H1 (cell line): Measurements from ENCODE around the gene AHI1. TPM values are rescaled to one million over a fixed set of nuclear protein-coding genes. Genes with fewer than 3 reads are reported as not detected.

Experiments used
- CTCF ChIA-PET: fragments of 300-600 bp; sonication (Branson Sonifier 250); formaldehyde crosslinking; loops from one replicate; lab custom pipeline; 2021; ENCODE audit not compliant: partially characterized antibody; lab: Charles Lee
- POLR2A ChIA-PET: fragments of 300-600 bp; sonication (Branson Sonifier 250); formaldehyde crosslinking; loops from one replicate; lab custom pipeline; 2021; ENCODE audit warnings: inconsistent platforms; ENCODE audit not compliant: partially characterized antibody; lab: Charles Lee
- DNase-seq, 2 experiments: peaks; one replicate each; pipeline versions ENCODE4 v3.0.0 to v3.0.0-alpha.2; 2010 to 2022; ENCODE audit warnings: low spot score in 2 of 2, low read depth in 1 of 2, mixed read lengths in 1 of 2
- FAIRE-seq: peaks from 2 replicates; lab custom pipeline; 2011; peaks lifted over from hg19 to GRCh38; lab: Jason Lieb, UNC
- H2AFZ ChIP-seq: 2 replicates; pipeline ENCODE4 v1.8.1; 2012; ENCODE audit warnings: low read length, inconsistent platforms
- H2AK5ac ChIP-seq: 2 replicates; pipeline ENCODE4 v1.6.1; 2013; ENCODE audit warnings: low read depth, low read length
- H2BK120ac ChIP-seq: replicated peaks from 2 replicates; pipeline ENCODE3; 2013; ENCODE audit warnings: low read depth, low read length, inconsistent platforms
- H2BK12ac ChIP-seq: 2 replicates; pipeline ENCODE4 v1.6.1; 2013; ENCODE audit warnings: low read depth, low read length
- H2BK15ac ChIP-seq: 2 replicates; pipeline ENCODE4 v1.6.1; 2013; ENCODE audit warnings: low read length
- H2BK20ac ChIP-seq: 2 replicates; pipeline ENCODE4 v1.6.1; 2013; ENCODE audit warnings: low read length
- H2BK5ac ChIP-seq: 2 replicates; pipeline ENCODE4 v1.6.1; 2013; ENCODE audit warnings: low read depth, low read length
- H3K14ac ChIP-seq: 2 replicates; pipeline ENCODE4 v1.6.1; 2013; ENCODE audit warnings: inconsistent platforms; ENCODE audit not compliant: insufficient read length
- H3K18ac ChIP-seq: 2 replicates; pipeline ENCODE4 v1.6.1; 2013; ENCODE audit warnings: low read length; ENCODE audit errors: extremely low read depth
- H3K23ac ChIP-seq: 2 replicates; pipeline ENCODE4 v1.6.1; 2013; ENCODE audit warnings: inconsistent platforms; ENCODE audit not compliant: insufficient read length
- H3K23me2 ChIP-seq: 2 replicates; pipeline ENCODE4 v1.6.1; 2013; ENCODE audit warnings: low read depth, low read length
- H3K27ac ChIP-seq: 2 replicates; pipeline ENCODE4 v1.6.1; 2011; ENCODE audit warnings: low read depth, low read length, inconsistent platforms
- H3K27me3 ChIP-seq, 4 experiments: replicated peaks in 1 of 4; 1 replicate in 1 of 4; 2 replicates in 3 of 4; pipeline versions ENCODE4 v1.6.1 to v1.8.1; 2011 to 2013; ENCODE audit warnings: low read length in 3 of 4, mild to moderate bottlenecking in 3 of 4, inconsistent platforms in 2 of 4, mixed read lengths in 2 of 4, moderate library complexity in 1 of 4; ENCODE audit not compliant: control insufficient read depth in 3 of 4, insufficient read depth in 3 of 4; ENCODE audit errors: extremely low read depth in 1 of 4
- H3K36me3 ChIP-seq, 4 experiments: 2 replicates each; pipeline versions ENCODE4 v1.6.1 to v1.8.1; 2011 to 2013; ENCODE audit warnings: mild to moderate bottlenecking in 4 of 4, low read length in 3 of 4, moderate library complexity in 2 of 4, control low read depth in 1 of 4, inconsistent platforms in 1 of 4; ENCODE audit not compliant: insufficient read depth in 4 of 4, control insufficient read depth in 2 of 4
- H3K4ac ChIP-seq: replicated peaks from 2 replicates; pipeline ENCODE3; 2013; ENCODE audit warnings: low read length, low read depth, mixed read lengths, inconsistent platforms; ENCODE audit not compliant: insufficient read length
- H3K4me1 ChIP-seq, 4 experiments: replicated peaks in 1 of 4; 1 replicate in 1 of 4; 2 replicates in 3 of 4; pipeline versions ENCODE4 v1.6.1 to v1.8.1; 2011 to 2013; ENCODE audit warnings: low read length in 3 of 4, inconsistent platforms in 2 of 4, mixed read lengths in 1 of 4; ENCODE audit not compliant: insufficient read depth in 4 of 4, control insufficient read depth in 3 of 4
- H3K4me2 ChIP-seq, 2 experiments: 2 replicates each; pipeline versions ENCODE4 v1.6.1 to v1.8.1; 2011 to 2013; ENCODE audit warnings: low read depth in 2 of 2, low read length in 2 of 2, control low read depth in 1 of 2, inconsistent platforms in 1 of 2, mild to moderate bottlenecking in 1 of 2; ENCODE audit not compliant: insufficient read depth in 1 of 2
- H3K4me3 ChIP-seq, 4 experiments: fragments of 200-600, 300-600 bp in 1 of 4; sonication (generic), shearing (Covaris generic), sonication (Bioruptor Twin) in 1 of 4; 2 replicates each; pipeline versions ENCODE4 v1.5.1 to v1.8.1; 2011 to 2016; ENCODE audit warnings: low read length in 4 of 4, low read depth in 3 of 4, control low read depth in 2 of 4, inconsistent platforms in 2 of 4, mild to moderate bottlenecking in 2 of 4, mixed read lengths in 1 of 4, moderate library complexity in 1 of 4; ENCODE audit not compliant: insufficient read depth in 2 of 4; ENCODE audit errors: extremely low read depth in 1 of 4
- H3K56ac ChIP-seq: replicated peaks from 2 replicates; pipeline ENCODE3; 2013; ENCODE audit warnings: low read depth, mild to moderate bottlenecking, mixed read lengths, low read length, inconsistent platforms; ENCODE audit not compliant: insufficient read length
- H3K79me1 ChIP-seq: 2 replicates; pipeline ENCODE4 v1.6.1; 2013; ENCODE audit warnings: low read depth, low read length, control low read depth
- H3K79me2 ChIP-seq, 2 experiments: 2 replicates each; pipeline versions ENCODE4 v1.6.1 to v1.8.1; 2012 to 2013; ENCODE audit warnings: low read length in 2 of 2, mild to moderate bottlenecking in 2 of 2, inconsistent platforms in 1 of 2; ENCODE audit not compliant: insufficient read depth in 2 of 2, control insufficient read depth in 1 of 2
- H3K9ac ChIP-seq, 4 experiments: replicated peaks in 1 of 4; 1 replicate in 1 of 4; 2 replicates in 3 of 4; pipeline versions ENCODE4 v1.6.1 to v1.8.1; 2011 to 2013; ENCODE audit warnings: low read depth in 3 of 4, low read length in 3 of 4, control low read depth in 2 of 4, mild to moderate bottlenecking in 2 of 4, moderate library complexity in 2 of 4, inconsistent platforms in 1 of 4; ENCODE audit errors: extremely low read depth in 1 of 4
- H3K9me3 ChIP-seq, 2 experiments: 2 replicates each; pipeline versions ENCODE4 v1.6.1 to v1.8.1; 2012 to 2013; ENCODE audit warnings: mild to moderate bottlenecking in 2 of 2, moderate library complexity in 2 of 2, control low read depth in 1 of 2, inconsistent platforms in 1 of 2, low read depth in 1 of 2, low read length in 1 of 2, mixed read lengths in 1 of 2; ENCODE audit not compliant: insufficient read depth in 2 of 2
- H4K20me1 ChIP-seq, 2 experiments: replicated peaks in 1 of 2; 2 replicates each; pipeline versions ENCODE3 to v1.8.1; 2011 to 2013; ENCODE audit warnings: inconsistent platforms in 2 of 2, low read length in 2 of 2, mild to moderate bottlenecking in 1 of 2; ENCODE audit not compliant: insufficient read depth in 2 of 2, control insufficient read depth in 1 of 2
- H4K5ac ChIP-seq: 2 replicates; pipeline ENCODE4 v1.6.1; 2013; ENCODE audit warnings: low read length, low read depth, mixed read lengths, inconsistent platforms; ENCODE audit not compliant: insufficient read length
- H4K8ac ChIP-seq: 2 replicates; pipeline ENCODE4 v1.8.0; 2013; ENCODE audit warnings: mild to moderate bottlenecking, moderate library complexity, low read length, inconsistent platforms; ENCODE audit not compliant: insufficient read depth; ENCODE audit errors: extremely low read depth
- H4K91ac ChIP-seq: replicated peaks from 2 replicates; pipeline ENCODE3; 2013; ENCODE audit warnings: low read length, mixed read lengths, inconsistent platforms; ENCODE audit not compliant: insufficient read length
- CBX5 ChIP-seq: fragments of 300-800, 300-1000 bp; sonication (generic); IDR thresholded peaks from 2 replicates; pipeline ENCODE4 v1.7.1; 2016; ENCODE audit warnings: antibody characterized with exemption, low read length, low read depth
- CEBPB ChIP-seq: IDR thresholded peaks from 2 replicates; pipeline ENCODE4 v1.6.1; 2012; ENCODE audit warnings: low read depth, low read length
- GABPA ChIP-seq: IDR thresholded peaks from 2 replicates; pipeline ENCODE4 v1.6.1; 2011; ENCODE audit warnings: mild to moderate bottlenecking, low read length, moderate library complexity, borderline replicate concordance; ENCODE audit not compliant: insufficient read depth
- HDAC2 ChIP-seq, 2 experiments: fragments of 300-600 bp in 1 of 2; sonication (generic) in 1 of 2; IDR thresholded peaks; 2 replicates each; pipeline ENCODE4 v1.6.1; 2011 to 2012; ENCODE audit warnings: low read depth in 2 of 2, low read length in 2 of 2, mild to moderate bottlenecking in 2 of 2, moderate library complexity in 2 of 2, borderline replicate concordance in 1 of 2, inconsistent platforms in 1 of 2
- HDAC6 ChIP-seq: IDR thresholded peaks from one replicate; pipeline ENCODE4 v1.7.1; 2012; ENCODE audit warnings: low read depth, mild to moderate bottlenecking, inconsistent platforms, low read length, moderate library complexity
- KDM4A ChIP-seq: IDR thresholded peaks from one replicate; pipeline ENCODE4 v1.7.1; 2012; ENCODE audit warnings: low read depth, mild to moderate bottlenecking, moderate library complexity, low read length, inconsistent platforms; ENCODE audit not compliant: severe bottlenecking
- POLR2A ChIP-seq, 2 experiments: IDR thresholded peaks; 1 replicate in 1 of 2; 2 replicates in 1 of 2; pipeline ENCODE4 v1.6.1; 2011; ENCODE audit warnings: low read depth in 2 of 2, low read length in 2 of 2, mild to moderate bottlenecking in 2 of 2; ENCODE audit errors: control extremely low read depth in 1 of 2
- RAD21 ChIP-seq, 2 experiments: IDR thresholded peaks in 1 of 2; conservative IDR thresholded peaks in 1 of 2; 2 replicates each; pipeline ENCODE4 v1.6.1; 2011; ENCODE audit warnings: low read depth in 2 of 2, low read length in 2 of 2, improper control_type of control experiment in 1 of 2, inconsistent platforms in 1 of 2, mild to moderate bottlenecking in 1 of 2, moderate library complexity in 1 of 2
- SIN3A ChIP-seq, 2 experiments: IDR thresholded peaks in 1 of 2; conservative IDR thresholded peaks in 1 of 2; 2 replicates each; pipeline ENCODE4 v1.6.1; 2011 to 2012; ENCODE audit warnings: low read length in 2 of 2, improper control_type of control experiment in 1 of 2, low read depth in 1 of 2, mild to moderate bottlenecking in 1 of 2
- SRF ChIP-seq: IDR thresholded peaks from 2 replicates; pipeline ENCODE4 v1.6.1; 2011; ENCODE audit warnings: mild to moderate bottlenecking, low read depth, low read length, moderate library complexity
- SUZ12 ChIP-seq: fragments of 200-600 bp; sonication (generic); IDR thresholded peaks from 2 replicates; pipeline ENCODE4 v1.6.1; 2012; ENCODE audit warnings: mild to moderate bottlenecking, inconsistent platforms, low read length, moderate library complexity, mixed read lengths
- WGBS, 2 experiments: shearing (Covaris generic) in 1 of 2; methylation state at CpG; one replicate each; pipeline versions ENCODE4 v1.1.6 to v1.1.7; 2013 to 2015; ENCODE audit warnings: low lambda C conversion rate in 2 of 2, mixed read lengths in 2 of 2, inconsistent platforms in 1 of 2, low coverage in 1 of 2, missing lambda C conversion rate in 1 of 2; ENCODE audit not compliant: insufficient replicate concordance in 2 of 2, insufficient coverage in 1 of 2, insufficient read length in 1 of 2; ENCODE audit errors: extremely low coverage in 1 of 2, missing lambda C conversion rate in 1 of 2; 5-methylcytosine and 5-hydroxymethylcytosine counted together
- polyA plus RNA-seq, 7 experiments: library from polyadenylated mRNA; depleted of rRNA in 3 of 7; stranded (reverse) in 5 of 7; unstranded in 2 of 7; fragments of >200 nt in 5 of 7; fragments of 200-250 nt in 2 of 7; gene quantifications; 1 replicate in 5 of 7; 2 replicates in 1 of 7; 4 replicates in 1 of 7; pipeline versions ENCODE4 v1.2.1 to v1.2.3, GENCODE V29; 2011 to 2013; ENCODE audit warnings: missing spikeins in 2 of 7, mixed read lengths in 2 of 7
- total RNA-seq: library from RNA; stranded (reverse); fragmentation: NEBNext Ultra II Directional; extraction: Animal tissue kit (Norgen Biotek cat#: 25700); gene quantifications from 2 replicates; pipeline ENCODE4 v1.2.1, GENCODE V29; 2021

The AHI1 gene
- total and polyA plus RNA-seq, 2 of the 8 experiments (the other 6 are each of a cell fraction or from before 2014, with no cell fraction given) = 4.2 to 19.6 TPM

- H2AK5ac ChIP-seq = no peak overlapping the region
- H3K9ac ChIP-seq = no peak overlapping the region
- ChIA-PET CTCF (interaction anchor here (0.7 to 2.0 kb wide), 4 partner anchors 9 to 64 kb away, joined by 3 to 7 read pairs (median 3); no protein-coding TSS in a partner anchor), POLR2A (no interaction called here)
- no peak overlapping the region for H3K14ac ChIP-seq
- no peak overlapping the region for H2BK15ac ChIP-seq
- no peak overlapping the region for H3K23ac ChIP-seq
- H3K4me1 ChIP-seq = peaks cover under 1 to 11% (median 6%) of the 10 kb centered on the region in 4 experiments; a peak in 4 of 7 replicates
- no peak overlapping the region for H4K5ac ChIP-seq
- no peaks in the 10 kb centered on the region for H3K36me3 ChIP-seq
- no peak overlapping the region for H2AFZ ChIP-seq
- no peak overlapping the region for H2BK5ac ChIP-seq
- no peaks in the 10 kb centered on the region for H3K9me3 ChIP-seq
- H3K4ac ChIP-seq = no peak overlapping the region
- no peak overlapping the region for H2BK12ac ChIP-seq
- H4K91ac ChIP-seq = no peak overlapping the region
- whole genome bisulfite sequencing, 2 experiments = 93% methylated on average over 3 of the region's 3 CpGs; no CpG with 5 or more reads in 1 of the 2 experiments
- H3K4me3 ChIP-seq = no peak overlapping the region
- H2BK20ac ChIP-seq = no peak overlapping the region
- no peak overlapping the region for H3K4me2 ChIP-seq
- H3K79me1 ChIP-seq = no peaks in the 10 kb centered on the region
- no peaks in the 10 kb centered on the region for H4K20me1 ChIP-seq
- H4K8ac ChIP-seq = no peak overlapping the region
- H2BK120ac ChIP-seq = no peak overlapping the region
- H3K79me2 ChIP-seq = no peaks in the 10 kb centered on the region
- no peak overlapping the region for H3K27ac ChIP-seq
- DNase-seq = no peak
- H3K23me2 ChIP-seq = no peaks in the 10 kb centered on the region
- peaks cover 0 to 4% (median 1%) of the 10 kb centered on the region in 4 experiments; a peak in 3 of 7 replicates for H3K27me3 ChIP-seq
- no peak for FAIRE-seq
- H3K18ac ChIP-seq = no peak overlapping the region
- no peak for TF ChIP-seq HDAC6
- no peak for TF ChIP-seq SIN3A (conservative IDR thresholded peaks at IDR 0.05 in 1 of 2, IDR thresholded peaks at IDR 0.05 in 1 of 2; ENCODE audit: low read depth in 1 of 2, low read length in 2 of 2)
- TF ChIP-seq POLR2A (IDR thresholded peaks at IDR 0.05; ENCODE audit: control extremely low read depth in 1 of 2, low read depth in 2 of 2, low read length in 2 of 2) = no peak
- no peak for TF ChIP-seq RAD21 (IDR thresholded peaks at IDR 0.05 in 1 of 2, conservative IDR thresholded peaks at IDR 0.05 in 1 of 2; ENCODE audit: low read depth in 2 of 2, low read length in 2 of 2)
- no peak for TF ChIP-seq CEBPB
- TF ChIP-seq GABPA = no peak
- TF ChIP-seq CBX5 = no peak
- no peak for TF ChIP-seq SUZ12
- no peak for TF ChIP-seq HDAC2 (IDR thresholded peaks at IDR 0.05; ENCODE audit: borderline replicate concordance in 1 of 2, low read depth in 2 of 2, low read length in 2 of 2)
- no peak for TF ChIP-seq SRF
- TF ChIP-seq KDM4A = no peak
- no peak overlapping the region for H3K56ac ChIP-seq
Measured at GRCh38 chr6:135265278-135265677, 232.3 kb downstream of the AHI1 start.
